ENCODE data around the gene UBAC2. TPM values are rescaled to one million over a fixed set of nuclear protein-coding genes. Genes with fewer than 3 reads are reported as not detected.

UBAC2 gene
- total RNA-seq, 1 experiment from 2014 or later: 103 TPM

GRCh38 chr13:99335603-99336002, 134.9 kb downstream of the UBAC2 start:
- Histone ChIP-seq H3K36me3 (ENCODE audit: control insufficient read depth, insufficient read depth, low read length) (no peaks in the 10 kb centered on the region; the same call in none of the 2 replicates), H3K27me3 (replicated peaks; ENCODE audit: control insufficient read depth, insufficient read depth, low read length) (no peaks in the 10 kb centered on the region), H3K9me3 (no peaks in the 10 kb centered on the region), H3K4me3 (ENCODE audit: low read depth, low read length) (no peak overlapping the region), H3K4me1 (no peaks in the 10 kb centered on the region)
- Mint-ChIP-seq H3K27ac (ENCODE audit: unreplicated experiment) (no peak overlapping the region), H3K9me3 (ENCODE audit: unreplicated experiment) (no peaks in the 10 kb centered on the region), H3K27me3 (ENCODE audit: insufficient read depth, unreplicated experiment) (no peaks in the 10 kb centered on the region), H3K4me3 (ENCODE audit: unreplicated experiment) (no peak overlapping the region), H3K36me3 (ENCODE audit: insufficient read depth, unreplicated experiment) (peaks cover 22% of the 10 kb centered on the region), H3K4me1 (ENCODE audit: low read depth, unreplicated experiment) (no peaks in the 10 kb centered on the region)
- no TSS peak for BruUV-seq (replicated peaks)
- DNase-seq: no peak
- ChIA-PET POLR2A (interaction anchor here (0.5 kb wide), 1 partner anchor 18 kb away, joined by 3 read pairs; no protein-coding TSS in a partner anchor), CTCF (no interaction called here)
- intact Hi-C loops (cut with micrococcal nuclease; ENCODE audit: unreplicated experiment): no loop called here
- no peak for TF ChIP-seq CTCF (IDR thresholded peaks at IDR 0.05; ENCODE audit: insufficient read depth in 1 of 2, low read depth in 1 of 2, low read length in 1 of 2, severe bottlenecking in 1 of 2, unreplicated experiment in 1 of 2)

- intact Hi-C loops (cut with micrococcal nuclease; ENCODE audit: unreplicated experiment): no loop called here
- no peaks in the 10 kb centered on the region for H3K27me3 ChIP-seq (replicated peaks; ENCODE audit: control insufficient read depth, insufficient read depth, low read length)
- Mint-ChIP-seq H3K9me3 (ENCODE audit: unreplicated experiment) (no peaks in the 10 kb centered on the region), H3K4me3 (ENCODE audit: unreplicated experiment) (no peak overlapping the region), H3K27ac (ENCODE audit: unreplicated experiment) (no peak overlapping the region), H3K36me3 (ENCODE audit: insufficient read depth, unreplicated experiment) (peaks cover 39% of the 10 kb centered on the region), H3K4me1 (ENCODE audit: low read depth, unreplicated experiment) (no peaks in the 10 kb centered on the region), H3K27me3 (ENCODE audit: insufficient read depth, unreplicated experiment) (no peaks in the 10 kb centered on the region)
- TF ChIP-seq CTCF (IDR thresholded peaks at IDR 0.05; ENCODE audit: insufficient read depth in 1 of 2, low read depth in 1 of 2, low read length in 1 of 2, severe bottlenecking in 1 of 2, unreplicated experiment in 1 of 2): no peak
- ChIA-PET CTCF (no interaction called here), POLR2A (no interaction called here)
- DNase-seq: no peak
- no peaks in the 10 kb centered on the region for H3K4me1 ChIP-seq
- H3K9me3 ChIP-seq: no peaks in the 10 kb centered on the region
- H3K4me3 ChIP-seq (ENCODE audit: low read depth, low read length): no peak overlapping the region
- H3K36me3 ChIP-seq (ENCODE audit: control insufficient read depth, insufficient read depth, low read length): no peaks in the 10 kb centered on the region; the same call in 1 of the 2 replicates
- BruUV-seq (replicated peaks): no TSS peak
Measured at GRCh38 chr13:99339230-99339721, 138.6 kb downstream of the UBAC2 start.

GRCh38 chr13:99339736-99340397, 139.2 kb downstream of the UBAC2 start:
- CTCF ChIA-PET: no interaction called here
- Histone ChIP-seq H3K27me3 (replicated peaks; ENCODE audit: control insufficient read depth, insufficient read depth, low read length) (no peaks in the 10 kb centered on the region), H3K4me3 (ENCODE audit: low read depth, low read length) (no peak overlapping the region), H3K36me3 (ENCODE audit: control insufficient read depth, insufficient read depth, low read length) (no peaks in the 10 kb centered on the region; the same call in 1 of the 2 replicates), H3K9me3 (no peaks in the 10 kb centered on the region), H3K4me1 (no peaks in the 10 kb centered on the region)
- no peak overlapping the region for H3K4me3 Mint-ChIP-seq (ENCODE audit: unreplicated experiment)
- POLR2A ChIA-PET: no interaction called here
- intact Hi-C loops (cut with micrococcal nuclease; ENCODE audit: unreplicated experiment): no loop called here
- DNase-seq: no peak
- peaks cover 39% of the 10 kb centered on the region for H3K36me3 Mint-ChIP-seq (ENCODE audit: insufficient read depth, unreplicated experiment)
- H3K27me3 Mint-ChIP-seq (ENCODE audit: insufficient read depth, unreplicated experiment): no peaks in the 10 kb centered on the region
- no TSS peak for BruUV-seq (replicated peaks)
- H3K9me3 Mint-ChIP-seq (ENCODE audit: unreplicated experiment): no peaks in the 10 kb centered on the region
- no peaks in the 10 kb centered on the region for H3K4me1 Mint-ChIP-seq (ENCODE audit: low read depth, unreplicated experiment)
- H3K27ac Mint-ChIP-seq (ENCODE audit: unreplicated experiment): no peak overlapping the region
- no peak for TF ChIP-seq CTCF (IDR thresholded peaks at IDR 0.05; ENCODE audit: insufficient read depth in 1 of 2, low read depth in 1 of 2, low read length in 1 of 2, severe bottlenecking in 1 of 2, unreplicated experiment in 1 of 2)
